GM21515 (cell line): ENCODE data around the gene GRIN2D.

Source experiments
- ATAC-seq: cut with Tn5 transposase; IDR thresholded peaks from one replicate; pipeline ENCODE4 v1.9.1; 2021; ENCODE audit not compliant: unreplicated experiment

GRIN2D gene

DNA sequence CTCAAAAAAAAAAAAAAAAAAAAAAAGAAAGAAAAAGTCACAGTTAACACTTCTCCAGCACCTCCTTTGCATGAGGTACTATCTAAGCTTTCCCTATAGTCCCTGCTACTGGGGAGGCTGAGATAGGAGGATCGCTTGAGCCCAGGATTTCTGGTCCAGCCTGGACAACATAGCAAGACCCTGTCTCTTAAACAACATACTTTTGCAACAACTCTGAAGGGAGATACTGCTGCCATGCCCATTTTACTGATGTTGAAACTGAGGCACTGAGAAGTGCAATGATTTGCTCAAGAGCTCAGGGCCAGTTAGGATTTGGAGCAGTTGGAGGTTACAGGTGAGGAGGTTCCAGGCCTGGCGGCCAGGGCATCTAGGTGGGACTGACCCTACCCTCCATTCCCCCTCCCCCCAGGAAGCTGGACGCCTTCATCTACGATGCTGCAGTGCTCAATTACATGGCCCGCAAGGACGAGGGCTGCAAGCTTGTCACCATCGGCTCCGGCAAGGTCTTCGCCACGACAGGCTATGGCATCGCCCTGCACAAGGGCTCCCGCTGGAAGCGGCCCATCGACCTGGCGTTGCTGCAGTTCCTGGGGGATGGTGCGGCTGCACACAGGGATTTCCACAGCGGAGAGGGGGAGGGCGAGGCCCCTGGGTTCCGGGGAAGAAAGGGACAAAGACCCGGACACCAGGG, 48.0 kb downstream of the GRIN2D start:
- ATAC-seq: no peak

DNA sequence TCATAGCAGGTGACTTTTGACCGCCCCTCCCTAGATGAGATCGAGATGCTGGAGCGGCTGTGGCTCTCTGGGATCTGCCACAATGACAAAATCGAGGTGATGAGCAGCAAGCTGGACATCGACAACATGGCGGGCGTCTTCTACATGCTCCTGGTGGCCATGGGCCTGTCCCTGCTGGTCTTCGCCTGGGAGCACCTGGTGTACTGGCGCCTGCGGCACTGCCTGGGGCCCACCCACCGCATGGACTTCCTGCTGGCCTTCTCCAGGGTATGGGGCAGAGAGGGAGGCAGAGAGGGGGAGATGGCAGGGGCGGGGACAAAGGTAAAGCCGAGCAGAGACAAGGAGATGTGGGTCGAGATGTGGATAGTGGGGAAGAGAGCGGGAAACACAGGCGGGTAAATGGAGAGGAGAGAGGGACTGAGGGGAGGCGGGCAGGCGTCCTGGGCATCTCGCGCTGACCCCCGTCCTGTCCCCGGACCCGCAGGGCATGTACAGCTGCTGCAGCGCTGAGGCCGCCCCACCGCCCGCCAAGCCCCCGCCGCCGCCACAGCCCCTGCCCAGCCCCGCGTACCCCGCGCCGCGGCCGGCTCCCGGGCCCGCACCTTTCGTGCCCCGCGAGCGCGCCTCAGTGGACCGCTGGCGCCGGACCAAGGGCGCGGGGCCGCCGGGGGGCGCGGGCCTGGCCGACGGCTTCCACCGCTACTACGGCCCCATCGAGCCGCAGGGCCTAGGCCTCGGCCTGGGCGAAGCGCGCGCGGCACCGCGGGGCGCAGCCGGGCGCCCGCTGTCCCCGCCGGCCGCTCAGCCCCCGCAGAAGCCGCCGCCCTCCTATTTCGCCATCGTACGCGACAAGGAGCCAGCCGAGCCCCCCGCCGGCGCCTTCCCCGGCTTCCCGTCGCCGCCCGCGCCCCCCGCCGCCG, 48.9 kb downstream of the GRIN2D start:
- ATAC-seq: no peak

DNA sequence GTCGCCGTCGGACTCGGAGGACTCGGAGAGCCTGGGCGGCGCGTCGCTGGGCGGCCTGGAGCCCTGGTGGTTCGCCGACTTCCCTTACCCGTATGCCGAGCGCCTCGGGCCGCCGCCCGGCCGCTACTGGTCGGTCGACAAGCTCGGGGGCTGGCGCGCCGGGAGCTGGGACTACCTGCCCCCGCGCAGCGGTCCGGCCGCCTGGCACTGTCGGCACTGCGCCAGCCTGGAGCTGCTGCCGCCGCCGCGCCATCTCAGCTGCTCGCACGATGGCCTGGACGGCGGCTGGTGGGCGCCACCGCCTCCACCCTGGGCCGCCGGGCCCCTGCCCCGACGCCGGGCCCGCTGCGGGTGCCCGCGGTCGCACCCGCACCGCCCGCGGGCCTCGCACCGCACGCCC, 49.8 kb downstream of the GRIN2D start:
- ATAC-seq: no peak
